ENCODE measurements around the gene GRIK2. TPM values are rescaled to one million over a fixed set of nuclear protein-coding genes. Genes with fewer than 3 reads are reported as not detected.

GRIK2 gene
- total RNA-seq, 1 donor from 2014 or later: 11.3 TPM

DNA sequence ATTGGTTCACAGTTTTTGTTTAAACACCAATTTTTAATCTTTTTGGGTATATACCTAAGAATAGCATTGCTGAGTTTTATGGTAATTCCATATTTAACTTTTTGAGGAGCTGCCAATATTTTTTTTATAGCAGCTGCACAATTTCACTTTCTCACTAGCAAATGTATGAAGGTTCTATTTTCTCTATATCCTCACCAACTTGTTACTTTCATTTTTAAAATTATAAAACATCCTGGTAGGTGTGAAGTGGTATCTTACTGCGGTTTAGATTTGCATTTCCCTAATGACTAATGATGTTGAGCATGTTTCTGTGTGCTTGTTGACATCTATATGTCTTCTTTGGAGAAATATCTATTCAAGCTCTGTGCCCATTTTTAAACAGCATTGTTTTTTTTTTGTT lies 452.1 kb downstream of the GRIK2 start:
- Histone ChIP-seq H3K4me1 (no peaks in the 10 kb centered on the region), H3K9me3 (replicated peaks) (no peaks in the 10 kb centered on the region), H3K27me3 (ENCODE audit: low read depth) (no peaks in the 10 kb centered on the region), H3K27ac (replicated peaks) (no peak overlapping the region), H3K4me3 (no peak overlapping the region), H3K36me3 (no peaks in the 10 kb centered on the region)
- TF ChIP-seq CTCF (IDR thresholded peaks at IDR 0.05; ENCODE audit: borderline replicate concordance): no peak
- intact Hi-C loops (cut with micrococcal nuclease): no loop called here
- DNase-seq: no peak

DNA sequence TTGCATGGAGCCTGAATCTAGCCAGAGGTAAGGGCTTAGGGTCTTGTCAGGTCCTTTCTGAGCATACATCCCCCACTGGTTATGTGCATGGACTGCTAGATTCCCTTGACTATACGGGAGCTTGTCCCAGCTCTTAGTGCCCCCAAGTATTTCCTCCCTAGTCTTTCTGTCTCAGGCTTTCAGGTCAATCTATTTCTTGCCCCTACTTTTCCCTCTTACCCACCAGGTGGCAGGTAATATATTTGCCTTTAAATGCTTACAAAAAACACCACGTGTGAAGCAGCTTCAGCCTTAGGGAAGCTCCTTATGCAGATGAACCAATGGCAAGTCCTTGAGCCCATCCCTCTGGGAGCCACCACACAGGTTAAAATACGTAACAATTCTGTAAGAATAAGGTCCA lies 454.2 kb downstream of the GRIK2 start:
- no peak for DNase-seq
- TF ChIP-seq CTCF (IDR thresholded peaks at IDR 0.05; ENCODE audit: borderline replicate concordance): no peak
- Histone ChIP-seq H3K4me3 (no peak overlapping the region), H3K27me3 (ENCODE audit: low read depth) (no peaks in the 10 kb centered on the region), H3K27ac (replicated peaks) (no peak overlapping the region), H3K36me3 (no peaks in the 10 kb centered on the region), H3K9me3 (replicated peaks) (no peaks in the 10 kb centered on the region), H3K4me1 (no peaks in the 10 kb centered on the region)
- intact Hi-C loops (cut with micrococcal nuclease): no loop called here

- TF ChIP-seq CTCF (IDR thresholded peaks at IDR 0.05; ENCODE audit: borderline replicate concordance): no peak
- no peaks in the 10 kb centered on the region for H3K27me3 ChIP-seq (ENCODE audit: low read depth)
- no peaks in the 10 kb centered on the region for H3K36me3 ChIP-seq
- H3K4me1 ChIP-seq: no peaks in the 10 kb centered on the region
- H3K4me3 ChIP-seq: no peak overlapping the region
- H3K9me3 ChIP-seq (replicated peaks): no peaks in the 10 kb centered on the region
- H3K27ac ChIP-seq (replicated peaks): no peak overlapping the region
- no peak for DNase-seq
- intact Hi-C loops (cut with micrococcal nuclease): no loop called here
Measured at GRCh38 chr6:101851911-101852310, 458.4 kb downstream of the GRIK2 start.

DNA sequence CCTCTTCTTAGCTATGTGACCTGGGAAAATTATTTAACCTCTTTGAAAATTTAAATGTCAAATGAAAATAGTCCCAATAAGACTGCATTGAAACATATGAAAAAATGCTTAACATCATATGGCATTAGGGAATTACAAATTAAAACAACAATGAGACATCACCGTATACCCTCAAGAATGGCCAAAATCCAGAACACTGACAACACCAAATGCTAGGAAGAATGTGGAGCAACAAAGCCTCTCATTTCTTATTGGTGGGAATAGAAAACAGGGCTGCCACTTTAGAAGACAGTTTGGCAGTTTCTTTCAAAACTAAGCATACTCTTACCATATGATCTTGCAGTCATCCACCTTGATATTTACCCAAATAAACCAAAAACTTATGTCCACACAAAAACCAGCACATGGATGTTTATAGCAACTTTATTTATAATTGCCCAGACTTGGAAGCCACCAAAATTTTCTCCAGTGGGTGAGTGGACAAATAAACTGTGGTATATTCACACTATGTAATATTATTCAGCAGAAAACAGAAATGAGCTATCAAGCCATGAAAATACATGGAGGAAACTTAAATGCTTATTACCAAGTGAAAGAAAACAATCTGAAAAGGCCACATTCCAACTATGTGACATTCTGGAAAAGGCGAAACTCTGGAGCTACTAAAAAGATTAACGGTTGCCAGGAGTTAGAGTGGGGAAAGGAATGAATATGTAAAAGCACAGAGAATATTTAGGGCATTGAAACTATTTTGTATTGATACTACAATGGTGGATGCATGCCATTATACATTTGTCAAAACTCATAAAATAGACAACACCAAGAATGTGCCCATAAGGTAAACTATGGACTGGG lies 459.9 kb downstream of the GRIK2 start:
- Histone ChIP-seq H3K4me3 (no peak overlapping the region), H3K4me1 (no peaks in the 10 kb centered on the region), H3K27me3 (ENCODE audit: low read depth) (no peaks in the 10 kb centered on the region), H3K9me3 (replicated peaks) (no peaks in the 10 kb centered on the region), H3K36me3 (no peaks in the 10 kb centered on the region), H3K27ac (replicated peaks) (no peak overlapping the region)
- intact Hi-C loops (cut with micrococcal nuclease): no loop called here
- no peak for TF ChIP-seq CTCF (IDR thresholded peaks at IDR 0.05; ENCODE audit: borderline replicate concordance)
- no peak for DNase-seq

- Histone ChIP-seq H3K27me3 (ENCODE audit: low read depth) (no peaks in the 10 kb centered on the region), H3K27ac (replicated peaks) (no peak overlapping the region), H3K36me3 (no peaks in the 10 kb centered on the region), H3K4me3 (no peak overlapping the region), H3K9me3 (replicated peaks) (no peaks in the 10 kb centered on the region), H3K4me1 (no peaks in the 10 kb centered on the region)
- intact Hi-C loops (cut with micrococcal nuclease): no loop called here
- no peak for DNase-seq
- no peak for TF ChIP-seq CTCF (IDR thresholded peaks at IDR 0.05; ENCODE audit: borderline replicate concordance)
Measured at GRCh38 chr6:101876431-101876830, 482.9 kb downstream of the GRIK2 start.

Data from left ventricle myocardium inferior (tissue), 1 donor.